ENCODE results near the gene BRICD5.

- TF ChIP-seq CTCF (IDR thresholded peaks at IDR 0.05) (no peak), EZH2 (IDR thresholded peaks at IDR 0.05) (no peak)
These were observed 3.8 kb downstream of the BRICD5 start for GRCh38 chr16:2206780-2207433.
